HG03196 (cell line): ENCODE measurements around the gene FMO4.
A peak's percentile ranks its signal among the peaks of the same experiment; 100 is the strongest.
"Not testable (repeated sequence)": the region's sequence is repeated elsewhere in the genome, so short reads cannot be mapped to it uniquely, and the experiment has no call there.

Experiments
- ATAC-seq: cut with Tn5 transposase; IDR thresholded peaks from one replicate; pipeline ENCODE4 v1.9.1; 2021; ENCODE audit not compliant: unreplicated experiment

The FMO4 gene, protein sequence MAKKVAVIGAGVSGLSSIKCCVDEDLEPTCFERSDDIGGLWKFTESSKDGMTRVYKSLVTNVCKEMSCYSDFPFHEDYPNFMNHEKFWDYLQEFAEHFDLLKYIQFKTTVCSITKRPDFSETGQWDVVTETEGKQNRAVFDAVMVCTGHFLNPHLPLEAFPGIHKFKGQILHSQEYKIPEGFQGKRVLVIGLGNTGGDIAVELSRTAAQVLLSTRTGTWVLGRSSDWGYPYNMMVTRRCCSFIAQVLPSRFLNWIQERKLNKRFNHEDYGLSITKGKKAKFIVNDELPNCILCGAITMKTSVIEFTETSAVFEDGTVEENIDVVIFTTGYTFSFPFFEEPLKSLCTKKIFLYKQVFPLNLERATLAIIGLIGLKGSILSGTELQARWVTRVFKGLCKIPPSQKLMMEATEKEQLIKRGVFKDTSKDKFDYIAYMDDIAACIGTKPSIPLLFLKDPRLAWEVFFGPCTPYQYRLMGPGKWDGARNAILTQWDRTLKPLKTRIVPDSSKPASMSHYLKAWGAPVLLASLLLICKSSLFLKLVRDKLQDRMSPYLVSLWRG

GRCh38 chr1:171313835-171314320, at the start of gene FMO4:
TSS of gene FMO4 (plus strand) at chr1:171314183. CDS start at chr1:171319826, 5,643 bp downstream.
- peak; percentile 100 for ATAC-seq

GRCh38 chr1:171265686-171266085, 48.3 kb upstream of the FMO4 start:
- no peak for ATAC-seq

DNA sequence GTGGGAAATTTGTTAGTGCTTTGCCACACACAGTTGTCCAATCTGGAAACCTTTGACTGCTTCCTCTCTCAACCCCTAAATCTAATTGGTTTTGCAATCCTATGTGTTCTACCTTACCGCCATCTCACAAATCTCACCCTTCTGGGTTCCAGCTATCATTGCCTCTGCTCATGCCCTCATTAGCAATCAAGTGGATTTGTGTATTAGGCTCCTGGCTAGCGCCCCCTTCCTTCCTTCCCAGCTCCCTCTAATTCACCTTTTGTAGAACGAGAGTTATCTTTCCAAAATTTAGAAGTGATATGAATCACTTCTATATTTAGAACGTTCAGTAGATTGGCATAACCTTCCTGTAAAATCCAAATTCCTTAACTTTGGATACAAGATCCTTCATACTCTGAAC, 47.1 kb upstream of the FMO4 start:
- no peak for ATAC-seq

- ATAC-seq = no peak
Measured at GRCh38 chr1:171267391-171267790, 46.6 kb upstream of the FMO4 start.

DNA sequence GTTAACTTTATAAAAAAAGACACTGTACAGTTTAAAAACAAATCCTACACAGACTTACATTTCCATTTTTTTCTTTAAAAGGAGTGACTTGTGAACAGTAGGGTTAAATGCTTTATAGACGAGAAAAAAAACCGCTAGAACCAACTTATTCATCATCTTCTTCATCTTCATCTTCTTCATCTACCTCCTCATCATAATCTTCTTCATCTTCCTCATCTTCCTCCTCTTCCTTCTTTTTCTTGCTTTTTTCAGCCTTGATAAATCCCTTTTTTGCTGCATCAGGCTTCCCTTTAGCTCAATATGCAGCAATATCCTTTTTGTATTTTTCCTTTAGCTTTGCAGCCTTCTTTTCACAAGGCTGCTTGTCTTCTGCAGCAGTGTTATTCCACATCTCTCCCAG, 43.2 kb upstream of the FMO4 start:
- ATAC-seq = no peak

DNA sequence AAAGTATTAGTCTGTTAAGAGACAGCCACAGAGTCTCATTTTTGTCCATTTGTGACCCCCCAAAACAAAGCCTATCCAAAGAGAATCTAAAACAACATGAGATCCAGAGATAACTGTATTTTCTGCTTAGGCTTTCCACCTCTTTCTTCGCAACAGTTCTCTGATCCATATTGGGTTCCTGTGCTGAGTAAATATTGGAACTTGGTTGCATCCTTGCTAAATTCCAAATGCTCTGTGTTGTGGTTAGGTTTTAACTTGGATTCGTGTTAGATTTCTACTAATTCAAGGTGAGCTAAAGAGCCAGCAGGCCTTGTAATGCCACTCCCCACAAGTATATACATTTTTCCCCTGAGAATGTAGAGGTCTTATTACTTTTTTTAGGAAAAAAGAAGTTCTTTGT, 36.4 kb upstream of the FMO4 start:
- no peak for ATAC-seq

- no peak for ATAC-seq
Measured at GRCh38 chr1:171279234-171279633, 34.7 kb upstream of the FMO4 start.

- ATAC-seq = no peak
Measured at GRCh38 chr1:171279678-171280077, 34.3 kb upstream of the FMO4 start.

GRCh38 chr1:171280599-171280998, 33.4 kb upstream of the FMO4 start:
- no peak for ATAC-seq

DNA sequence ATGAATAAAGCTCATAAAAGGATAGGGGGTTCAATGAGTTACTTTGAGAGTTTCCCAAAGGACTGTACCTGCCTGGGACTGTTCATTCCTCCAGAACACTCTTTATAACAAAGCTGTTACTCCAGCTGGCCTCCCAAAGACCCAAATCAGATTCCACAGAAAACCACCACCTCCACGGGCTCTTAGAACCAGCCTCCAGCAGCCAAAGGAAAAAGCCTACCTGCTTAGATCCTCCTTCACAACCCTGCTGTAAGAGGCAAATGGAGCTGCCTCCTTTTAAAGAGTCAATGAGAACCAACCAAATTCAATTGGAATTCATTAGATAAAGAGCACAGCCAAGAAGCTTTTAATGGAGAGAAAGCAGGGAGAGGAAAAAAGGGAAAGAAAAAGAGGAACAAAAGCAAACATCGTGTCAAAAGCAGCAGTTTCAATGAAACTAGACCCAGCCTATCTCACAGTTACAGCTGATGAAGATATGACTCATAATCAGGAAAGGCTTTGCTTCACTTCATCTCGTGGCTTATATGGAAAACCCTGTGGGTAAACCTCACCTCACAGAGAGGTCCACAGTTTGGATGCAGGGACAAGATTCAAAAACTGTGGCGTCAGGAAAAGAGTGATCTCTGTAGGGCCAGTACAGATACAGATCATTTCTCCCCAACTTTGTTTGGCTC, 27.8 kb upstream of the FMO4 start:
- ATAC-seq = no peak

GRCh38 chr1:171290621-171291020, 23.4 kb upstream of the FMO4 start:
- ATAC-seq = no peak

DNA sequence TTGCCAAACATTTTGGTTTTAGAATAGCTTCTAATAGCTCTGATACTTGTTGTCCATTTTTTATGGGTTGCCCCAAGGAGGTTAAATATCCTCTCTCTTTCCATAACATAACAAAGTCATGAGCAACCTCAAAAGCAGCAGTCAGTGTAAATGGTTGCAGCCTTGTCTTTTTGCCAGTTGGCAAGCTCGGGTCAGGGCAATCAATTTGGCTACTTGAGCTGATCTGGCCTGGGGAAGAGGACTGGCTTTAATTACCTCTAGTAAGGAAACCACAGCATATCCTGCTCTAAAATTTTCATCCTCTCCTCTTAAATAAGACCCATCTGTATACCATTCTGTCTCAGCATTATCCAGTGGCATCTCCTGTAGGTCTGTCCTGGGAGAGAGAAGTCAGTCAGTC, 21.2 kb upstream of the FMO4 start:
- ATAC-seq = no peak

GRCh38 chr1:171295383-171295782, 18.6 kb upstream of the FMO4 start:
- not testable (repeated sequence) for ATAC-seq

DNA sequence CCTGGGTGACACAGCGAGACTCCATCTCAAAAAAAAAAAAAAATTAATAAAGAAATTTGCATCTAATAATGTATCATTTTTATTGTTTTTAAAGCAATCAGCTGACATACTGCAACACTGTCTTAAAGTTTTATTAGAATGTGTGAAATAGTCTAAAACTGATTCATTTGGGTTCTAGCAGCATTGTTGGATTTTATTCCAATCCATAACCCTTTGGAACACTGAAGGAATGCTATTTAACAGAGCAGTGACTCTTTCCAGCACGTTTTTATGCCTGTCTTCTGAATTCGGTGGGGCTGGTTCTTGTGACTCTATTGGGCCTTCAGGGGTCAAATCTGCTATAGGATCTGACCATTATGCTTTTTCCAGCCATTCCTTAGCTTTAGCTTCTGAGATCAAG, 18.2 kb upstream of the FMO4 start:
- no peak for ATAC-seq

GRCh38 chr1:171296897-171297296, 17.1 kb upstream of the FMO4 start:
- no peak for ATAC-seq

DNA sequence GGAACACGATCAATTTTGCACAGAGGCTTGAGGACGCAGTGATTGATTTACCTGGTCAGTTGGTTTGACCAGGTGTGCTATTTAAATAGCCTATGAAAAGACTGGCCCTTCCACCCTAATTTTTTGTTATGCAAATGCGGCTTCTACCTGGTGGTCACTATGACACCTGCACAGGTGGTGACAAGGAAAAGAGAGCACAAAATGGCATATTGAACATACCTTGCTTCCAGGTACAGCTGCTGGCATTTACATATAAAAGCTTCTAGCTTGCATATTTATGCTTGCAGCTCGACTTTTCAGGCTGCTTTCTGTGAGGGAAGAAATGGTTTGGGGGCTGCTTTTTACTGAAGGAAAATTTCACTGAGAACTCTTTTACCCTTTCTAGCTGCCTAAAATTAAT, 15.3 kb upstream of the FMO4 start:
- ATAC-seq = no peak

- ATAC-seq = no peak
Measured at GRCh38 chr1:171299342-171299741, 14.6 kb upstream of the FMO4 start.

DNA sequence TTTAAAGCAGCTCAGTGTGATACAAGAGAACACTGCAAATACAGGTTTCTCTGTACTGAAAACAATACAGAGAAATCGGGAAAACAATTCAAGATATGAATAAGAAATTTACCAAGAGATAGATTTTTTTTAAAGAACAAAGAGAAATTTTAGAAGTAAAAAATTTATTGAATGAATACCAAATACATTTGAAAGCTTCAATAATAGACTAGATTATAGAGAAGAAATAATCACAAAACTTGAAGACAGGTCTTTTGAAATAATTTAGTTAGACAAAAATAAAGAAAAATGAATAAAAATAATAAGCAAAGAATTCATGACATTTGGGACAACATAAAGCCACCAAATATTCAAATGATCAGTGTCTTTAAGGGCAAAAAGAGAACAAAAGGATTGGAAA, 13.6 kb upstream of the FMO4 start:
- ATAC-seq = no peak

DNA sequence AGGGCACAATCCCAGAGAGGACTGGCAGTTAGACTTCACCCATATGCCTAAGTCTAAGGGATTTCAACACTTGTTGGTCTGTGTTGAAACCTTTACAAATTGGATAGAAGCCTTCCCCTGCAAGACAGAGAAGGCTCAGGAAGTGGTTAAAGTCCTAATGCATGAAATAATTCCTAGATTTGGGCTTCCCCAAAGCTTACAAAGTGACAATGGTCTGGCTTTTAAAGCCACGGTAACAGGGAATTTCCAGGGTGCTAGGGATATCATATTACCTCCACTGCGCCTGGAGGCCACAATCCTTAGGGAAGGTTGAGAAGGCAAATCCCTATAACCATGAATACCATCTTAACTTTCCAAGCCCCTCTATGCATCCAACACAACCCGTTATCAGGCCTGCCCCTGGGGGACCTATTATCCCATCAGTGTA, 3.3 kb upstream of the FMO4 start:
- no peak for ATAC-seq

- no peak for ATAC-seq
Measured at GRCh38 chr1:171311771-171312558, 2.0 kb upstream of the FMO4 start.

- peak; percentile 61 for ATAC-seq
Measured at GRCh38 chr1:171313319-171313834, 606 bp upstream of the FMO4 start.
